SK-N-SH (cell line): Measurements from ENCODE around the gene GCN1. TPM values are rescaled to one million over a fixed set of nuclear protein-coding genes. Genes with fewer than 3 reads are reported as not detected.
A peak's percentile ranks its signal among the peaks of the same experiment; 100 is the strongest.

ENCODE experiments used
- CTCF ChIA-PET: fragments of 300-600, 350-600 bp; formaldehyde crosslinking; extraction: SDS; loops from one replicate; lab custom pipeline; 2021; lab: Yijun Ruan, JAX
- POLR2A ChIA-PET: fragments of 350-600 bp; sonication (Branson Sonifier 250); formaldehyde crosslinking; extraction: SDS; loops from one replicate; lab custom pipeline; 2020; ENCODE audit warnings: antibody characterized with exemption, inconsistent platforms; lab: Yijun Ruan, JAX
- DNase-seq: peaks from one replicate; pipeline ENCODE4 v3.0.0; 2012
- H2AFZ ChIP-seq: fragments of 200-600 bp; sonication (generic); 2 replicates; pipeline ENCODE4 v1.8.1; 2016; ENCODE audit warnings: antibody characterized with exemption, mild to moderate bottlenecking, low read depth
- H3F3A ChIP-seq: fragments of 200-600 bp; sonication (generic); replicated peaks from 2 replicates; pipeline ENCODE3; 2016; ENCODE audit warnings: antibody characterized with exemption, mild to moderate bottlenecking; ENCODE audit not compliant: insufficient read depth
- H3K27ac ChIP-seq, 2 experiments: fragments of 200-500 bp in 1 of 2; fragments of 200-600 bp in 1 of 2; sonication (Bioruptor generic) in 1 of 2; sonication (generic), shearing (Covaris generic) in 1 of 2; 2 replicates each; pipeline versions ENCODE4 v1.5.1 to v1.6.1; 2014 to 2016; ENCODE audit warnings: low read depth in 2 of 2, inconsistent platforms in 1 of 2, low read length in 1 of 2, mild to moderate bottlenecking in 1 of 2, mixed read lengths in 1 of 2
- H3K27me3 ChIP-seq: fragments of 200-600 bp; sonication (generic), shearing (Covaris generic); 2 replicates; pipeline ENCODE4 v1.6.1; 2016; ENCODE audit warnings: mixed run types; ENCODE audit not compliant: insufficient read depth
- H3K36me3 ChIP-seq, 2 experiments: fragments of 200-500 bp in 1 of 2; fragments of 200-600 bp in 1 of 2; sonication (Bioruptor generic) in 1 of 2; sonication (generic) in 1 of 2; replicated peaks in 1 of 2; 2 replicates each; pipeline versions ENCODE3 to v1.5.1; 2014 to 2016; ENCODE audit warnings: low read length in 1 of 2, mild to moderate bottlenecking in 1 of 2; ENCODE audit not compliant: insufficient read depth in 2 of 2, control insufficient read depth in 1 of 2
- H3K4me1 ChIP-seq, 2 experiments: fragments of 200-500 bp in 1 of 2; fragments of 200-600 bp in 1 of 2; sonication (Bioruptor generic) in 1 of 2; sonication (generic), shearing (Covaris generic) in 1 of 2; 2 replicates each; pipeline versions ENCODE4 v1.5.1 to v1.6.1; 2014 to 2016; ENCODE audit warnings: low read depth in 1 of 2, low read length in 1 of 2, mixed run types in 1 of 2; ENCODE audit not compliant: insufficient read depth in 2 of 2, control insufficient read depth in 1 of 2
- H3K4me2 ChIP-seq: fragments of 200-600 bp; sonication (generic), shearing (Covaris generic); 2 replicates; pipeline ENCODE4 v1.6.1; 2017; ENCODE audit warnings: mixed run types
- H3K4me3 ChIP-seq, 2 experiments: fragments of 200-500 bp in 1 of 2; fragments of 200-600 bp in 1 of 2; sonication (Bioruptor generic) in 1 of 2; sonication (generic), shearing (Covaris generic) in 1 of 2; 2 replicates each; pipeline versions ENCODE4 v1.5.1 to v1.8.1; 2014 to 2016; ENCODE audit warnings: low read depth in 2 of 2, inconsistent platforms in 1 of 2, low read length in 1 of 2, mild to moderate bottlenecking in 1 of 2, mixed read lengths in 1 of 2, moderate library complexity in 1 of 2
- H3K79me2 ChIP-seq: fragments of 200-600 bp; sonication (generic); 2 replicates; pipeline ENCODE4 v1.8.1; 2017; ENCODE audit warnings: mild to moderate bottlenecking; ENCODE audit not compliant: insufficient read depth
- H3K9ac ChIP-seq: fragments of 200-600 bp; sonication (generic); 2 replicates; pipeline ENCODE4 v1.6.1; 2017; ENCODE audit warnings: mixed run types
- H3K9me2 ChIP-seq: fragments of 200-600 bp; sonication (generic); 2 replicates; pipeline ENCODE4 v1.6.1; 2017; ENCODE audit warnings: mixed run types
- H3K9me3 ChIP-seq: fragments of 200-600 bp; sonication (generic); 2 replicates; pipeline ENCODE4 v1.6.1; 2017; ENCODE audit warnings: mixed run types, mild to moderate bottlenecking, moderate library complexity
- H4K20me1 ChIP-seq: fragments of 200-600 bp; sonication (generic); 2 replicates; pipeline ENCODE4 v1.6.1; 2017; ENCODE audit warnings: mild to moderate bottlenecking, mixed run types; ENCODE audit not compliant: insufficient read depth
- ELF1 ChIP-seq: IDR thresholded peaks from 2 replicates; pipeline ENCODE4 v1.4.0; 2012
- EZH2phosphoT487 ChIP-seq: fragments of 200-600 bp; sonication (generic); IDR thresholded peaks from 2 replicates; pipeline ENCODE4 v1.6.1; 2017; ENCODE audit warnings: low read depth, mixed run types, mild to moderate bottlenecking, antibody characterized with exemption, moderate library complexity, borderline replicate concordance
- MAX ChIP-seq: IDR thresholded peaks from 2 replicates; pipeline ENCODE4 v1.4.0; 2012; ENCODE audit warnings: low read depth
- MEF2A ChIP-seq: IDR thresholded peaks from 2 replicates; pipeline ENCODE4 v1.4.0; 2012; ENCODE audit warnings: low read depth, borderline replicate concordance
- MXI1 ChIP-seq: IDR thresholded peaks from 2 replicates; pipeline ENCODE4 v1.6.1; 2012; ENCODE audit warnings: mild to moderate bottlenecking, low read depth, low read length, improper control_type of control experiment
- NRF1 ChIP-seq: IDR thresholded peaks from 2 replicates; pipeline ENCODE4 v1.6.1; 2012; ENCODE audit warnings: low read depth, mild to moderate bottlenecking, low read length
- PBX3 ChIP-seq: IDR thresholded peaks from 2 replicates; pipeline ENCODE4; 2012
- POLR2AphosphoS5 ChIP-seq: IDR thresholded peaks from 2 replicates; pipeline ENCODE4 v1.6.1; 2012; ENCODE audit warnings: low read depth, low read length
- RAD21 ChIP-seq: IDR thresholded peaks from 2 replicates; pipeline ENCODE4 v1.6.1; 2012; ENCODE audit warnings: mild to moderate bottlenecking, low read length
- RCOR1 ChIP-seq: fragments of 150-350 bp; IDR thresholded peaks from 2 replicates; pipeline ENCODE4 v1.6.1; 2017; ENCODE audit warnings: antibody characterized with exemption, low read length
- RXRA ChIP-seq: IDR thresholded peaks from 2 replicates; pipeline ENCODE4 v1.4.0; 2012; ENCODE audit warnings: low read depth, mild to moderate bottlenecking, borderline replicate concordance
- SIN3A ChIP-seq: IDR thresholded peaks from 2 replicates; pipeline ENCODE4 v1.6.1; 2012; ENCODE audit warnings: low read depth, mild to moderate bottlenecking, low read length, moderate library complexity, borderline replicate concordance
- SMC3 ChIP-seq: IDR thresholded peaks from 2 replicates; pipeline ENCODE4 v1.6.1; 2012; ENCODE audit warnings: low read depth, low read length, improper control_type of control experiment
- TAF1 ChIP-seq: IDR thresholded peaks from 2 replicates; pipeline ENCODE4 v1.6.1; 2012; ENCODE audit warnings: low read depth, mild to moderate bottlenecking, low read length, moderate library complexity, borderline replicate concordance
- USF1 ChIP-seq: IDR thresholded peaks from 2 replicates; pipeline ENCODE4 v1.4.0; 2012; ENCODE audit warnings: low read depth, borderline replicate concordance
- YY1 ChIP-seq: IDR thresholded peaks from 2 replicates; pipeline ENCODE4 v1.4.0; 2012; ENCODE audit warnings: low read depth, mild to moderate bottlenecking
- WGBS: methylation state at CpG from one replicate; pipeline ENCODE4 v1.1.6; 2017; ENCODE audit warnings: low lambda C conversion rate; 5-methylcytosine and 5-hydroxymethylcytosine counted together
- polyA plus RNA-seq, 3 experiments: library from polyadenylated mRNA; depleted of rRNA; stranded (reverse); fragments of >200 nt; gene quantifications; 2 replicates each; pipeline ENCODE4 v1.2.3, GENCODE V29; 2012

GCN1 gene
- polyA plus RNA-seq, 1 of the 3 experiments (the other 2 are of a cell fraction), result 54.4 TPM

GRCh38 chr12:120116792-120117651 lies 77.5 kb downstream of the GCN1 start:
- Histone ChIP-seq H3K27ac (peak overlapping the region; percentile 85 to 90), H3K9me3 (no peaks in the 10 kb centered on the region), H3K4me2 (peak overlapping the region; percentile 85), H3K36me3 (peaks cover 0 to 2% of the 10 kb centered on the region in 2 experiments), H3K9me2 (no peaks in the 10 kb centered on the region), H3K27me3 (no peaks in the 10 kb centered on the region), H3F3A (peaks cover 22% of the 10 kb centered on the region), H3K4me3 (peak overlapping the region; percentile 71 to 83), H3K79me2 (peaks cover 68% of the 10 kb centered on the region), H3K4me1 (peaks cover 18 to 25% of the 10 kb centered on the region in 2 experiments), H2AFZ (peak overlapping the region; percentile 47; the same call in 1 of the 2 replicates), H4K20me1 (peaks cover 41% of the 10 kb centered on the region), H3K9ac (peak overlapping the region; percentile 83)
- ChIA-PET POLR2A (interaction anchor here (0.5 to 3.3 kb wide), 9 partner anchors 12 to 1287 kb away, joined by 3 to 23 read pairs (median 3); partner anchors contain the start of genes BICDL1, RNU4-1, RNU4-2 and RPLP0), CTCF (interaction anchor here (1.0 to 2.6 kb wide), 7 partner anchors 10 to 111 kb away, joined by 3 to 8 read pairs (median 3); no protein-coding TSS in a partner anchor)
- TF ChIP-seq MAX (peak; percentile 91), MEF2A (no peak), USF1 (no peak), ELF1 (peak; percentile 66; the same call in 1 of the 2 replicates), PBX3 (peak; percentile 40; the same call in 1 of the 2 replicates), EZH2phosphoT487 (no peak), SMC3 (no peak), MXI1 (peak; percentile 99), SIN3A (peak; percentile 92), TAF1 (0 out of 2 replicates have a peak, but pooled peaks have one; percentile 46), NRF1 (peak; percentile 100), RCOR1 (no peak), RXRA (no peak), YY1 (no peak), POLR2AphosphoS5 (peak; percentile 96), RAD21 (no peak)
- DNase-seq, result peak; percentile 100
- 0% methylated on average over 23 of the region's 91 CpGs for WGBS
